ENCODE data around the gene ITGA1.

Gene ITGA1

GRCh38 chr5:52830650-52831049, 42.9 kb downstream of the ITGA1 start:
- TF ChIP-seq CTCF (conservative IDR thresholded peaks at IDR 0.05) = no peak
- no peak overlapping the region for H3K27ac ChIP-seq

- TF ChIP-seq CTCF (conservative IDR thresholded peaks at IDR 0.05) = no peak
- no peak overlapping the region for H3K27ac ChIP-seq
Measured at GRCh38 chr5:52831786-52832511, 44.2 kb downstream of the ITGA1 start.

GRCh38 chr5:52834320-52834719, 46.6 kb downstream of the ITGA1 start:
- no peak overlapping the region for H3K27ac ChIP-seq
- TF ChIP-seq CTCF (conservative IDR thresholded peaks at IDR 0.05) = no peak

- no peak for TF ChIP-seq CTCF (conservative IDR thresholded peaks at IDR 0.05)
- no peak overlapping the region for H3K27ac ChIP-seq
Measured at GRCh38 chr5:52837068-52837467, 49.4 kb downstream of the ITGA1 start.

- no peak overlapping the region for H3K27ac ChIP-seq
- TF ChIP-seq CTCF (conservative IDR thresholded peaks at IDR 0.05) = no peak
Measured at GRCh38 chr5:52837591-52838001, 49.9 kb downstream of the ITGA1 start.

GRCh38 chr5:52838326-52839015, 50.8 kb downstream of the ITGA1 start:
- TF ChIP-seq CTCF (conservative IDR thresholded peaks at IDR 0.05) = no peak
- no peak overlapping the region for H3K27ac ChIP-seq

- no peak for TF ChIP-seq CTCF (conservative IDR thresholded peaks at IDR 0.05)
- H3K27ac ChIP-seq = no peak overlapping the region
Measured at GRCh38 chr5:52839285-52839684, 51.6 kb downstream of the ITGA1 start.
